Mesenchymal stem cell (in vitro differentiated cells and primary cell): ENCODE data around the gene GOLGA1.
"Not testable (repeated sequence)": the region's sequence is repeated elsewhere in the genome, so short reads cannot be mapped to it uniquely, and the experiment has no call there.

Source experiments
- DNase-seq: peaks from one replicate; pipeline ENCODE4 v3.0.0-alpha.2; 2013
- H2AFZ ChIP-seq: one replicate; pipeline ENCODE4 v1.6.1; 2013; ENCODE audit warnings: low read depth, mild to moderate bottlenecking, control low read depth, inconsistent platforms, low read length, moderate library complexity
- H2AK5ac ChIP-seq: 2 replicates; pipeline ENCODE4 v1.6.1; 2013; ENCODE audit warnings: low read length, moderate library complexity, mild to moderate bottlenecking, inconsistent platforms; ENCODE audit not compliant: severe bottlenecking
- H2BK120ac ChIP-seq: one replicate; pipeline ENCODE4 v1.6.1; 2013; ENCODE audit warnings: low read depth, mild to moderate bottlenecking, inconsistent platforms, low read length, moderate library complexity
- H2BK12ac ChIP-seq, 2 experiments: one replicate each; pipeline ENCODE4 v1.6.1; 2013; ENCODE audit warnings: inconsistent platforms in 2 of 2, low read length in 2 of 2, mild to moderate bottlenecking in 2 of 2, moderate library complexity in 2 of 2, control low read depth in 1 of 2
- H2BK15ac ChIP-seq: one replicate; pipeline ENCODE4 v1.6.1; 2013; ENCODE audit warnings: mild to moderate bottlenecking, low read depth, inconsistent platforms; ENCODE audit not compliant: poor library complexity, severe bottlenecking
- H2BK5ac ChIP-seq: 2 replicates; pipeline ENCODE4 v1.6.1; 2013; ENCODE audit warnings: low read depth, mild to moderate bottlenecking, low read length, control low read depth, inconsistent platforms; ENCODE audit not compliant: poor library complexity, severe bottlenecking
- H3K14ac ChIP-seq, 2 experiments: one replicate each; pipeline ENCODE4 v1.6.1; 2013; ENCODE audit warnings: inconsistent platforms in 2 of 2, low read length in 2 of 2, control low read depth in 1 of 2, mild to moderate bottlenecking in 1 of 2, moderate library complexity in 1 of 2
- H3K18ac ChIP-seq, 2 experiments: one replicate each; pipeline ENCODE4 v1.6.1; 2013; ENCODE audit warnings: inconsistent platforms in 2 of 2, low read length in 2 of 2, control low read depth in 1 of 2, low read depth in 1 of 2, mild to moderate bottlenecking in 1 of 2
- H3K23ac ChIP-seq, 2 experiments: one replicate each; pipeline ENCODE4 v1.6.1; 2013; ENCODE audit warnings: inconsistent platforms in 2 of 2, low read length in 2 of 2, mild to moderate bottlenecking in 2 of 2, moderate library complexity in 2 of 2, control low read depth in 1 of 2
- H3K27ac ChIP-seq: 2 replicates; pipeline ENCODE4 v1.5.1; 2013; ENCODE audit warnings: mild to moderate bottlenecking, moderate library complexity, low read length, control low read depth, inconsistent platforms; ENCODE audit not compliant: poor library complexity, severe bottlenecking
- H3K27me3 ChIP-seq, 2 experiments: 2 replicates each; pipeline versions ENCODE4 v1.6.1 to v1.7.0; 2013; ENCODE audit warnings: low read length in 2 of 2, mild to moderate bottlenecking in 2 of 2, moderate library complexity in 2 of 2, control low read depth in 1 of 2, inconsistent platforms in 1 of 2; ENCODE audit not compliant: control insufficient read depth in 1 of 2, insufficient read depth in 1 of 2
- H3K36me3 ChIP-seq, 2 experiments: 2 replicates each; pipeline versions ENCODE4 v1.6.1 to v1.7.0; 2013; ENCODE audit warnings: low read length in 2 of 2, control low read depth in 1 of 2, inconsistent platforms in 1 of 2, low read depth in 1 of 2, mild to moderate bottlenecking in 1 of 2; ENCODE audit not compliant: insufficient read depth in 2 of 2, control insufficient read depth in 1 of 2
- H3K4ac ChIP-seq, 2 experiments: one replicate each; pipeline ENCODE4 v1.6.1; 2013; ENCODE audit warnings: inconsistent platforms in 2 of 2, low read length in 2 of 2, mild to moderate bottlenecking in 2 of 2, moderate library complexity in 2 of 2, control low read depth in 1 of 2, low read depth in 1 of 2
- H3K4me1 ChIP-seq: 2 replicates; pipeline ENCODE4 v1.6.1; 2013; ENCODE audit warnings: low read depth, low read length, control low read depth; ENCODE audit not compliant: control insufficient read depth, insufficient read depth
- H3K4me2 ChIP-seq: 2 replicates; pipeline ENCODE4 v1.6.1; 2013; ENCODE audit warnings: low read length, mild to moderate bottlenecking, inconsistent platforms; ENCODE audit not compliant: poor library complexity, severe bottlenecking
- H3K4me3 ChIP-seq, 2 experiments: 2 replicates each; pipeline versions ENCODE4 v1.5.1 to v1.7.0; 2013; ENCODE audit warnings: low read length in 2 of 2, mild to moderate bottlenecking in 2 of 2, control low read depth in 1 of 2, low read depth in 1 of 2; ENCODE audit not compliant: insufficient read depth in 1 of 2
- H3K79me1 ChIP-seq: replicated peaks from 2 replicates; pipeline ENCODE4 v1.6.1; 2013; ENCODE audit warnings: mild to moderate bottlenecking, control low read depth, low read length, inconsistent platforms; ENCODE audit not compliant: poor library complexity, severe bottlenecking
- H3K9ac ChIP-seq: 2 replicates; pipeline ENCODE4 v1.7.0; 2013; ENCODE audit warnings: mild to moderate bottlenecking, low read length, moderate library complexity
- H3K9me3 ChIP-seq: 2 replicates; pipeline ENCODE4 v1.7.0; 2013; ENCODE audit warnings: mild to moderate bottlenecking, low read length; ENCODE audit not compliant: control insufficient read depth
- H4K8ac ChIP-seq: one replicate; pipeline ENCODE4 v1.6.1; 2013; ENCODE audit warnings: inconsistent platforms, mild to moderate bottlenecking, low read length, moderate library complexity
- H4K91ac ChIP-seq: one replicate; pipeline ENCODE4 v1.6.1; 2013; ENCODE audit warnings: mild to moderate bottlenecking, low read length, inconsistent platforms
- WGBS: methylation state at CpG from one replicate; pipeline ENCODE4 v1.1.7; 2013; ENCODE audit warnings: mixed read lengths; 5-methylcytosine and 5-hydroxymethylcytosine counted together

Gene GOLGA1

GRCh38 chr9:124960409-124960752, 19.5 kb upstream of the GOLGA1 start:
- Histone ChIP-seq H3K36me3 (no peaks in the 10 kb centered on the region), H3K4ac (no peak overlapping the region), H3K14ac (no peak overlapping the region), H2BK12ac (no peak overlapping the region), H3K9ac (no peak overlapping the region), H2AFZ (no peak overlapping the region), H3K4me2 (no peak overlapping the region), H4K91ac (no peak overlapping the region), H3K4me3 (no peak overlapping the region), H2AK5ac (no peak overlapping the region), H4K8ac (no peak overlapping the region), H3K23ac (no peak overlapping the region), H2BK15ac (no peak overlapping the region), H3K79me1 (no peaks in the 10 kb centered on the region), H2BK5ac (no peak overlapping the region), H3K27ac (no peak overlapping the region), H3K27me3 (no peaks in the 10 kb centered on the region), H3K4me1 (no peaks in the 10 kb centered on the region), H3K9me3 (no peaks in the 10 kb centered on the region), H3K18ac (no peak overlapping the region), H2BK120ac (no peak overlapping the region)
- WGBS = 80% methylated on average over 2 of the region's 2 CpGs
- peak; percentile 52 for DNase-seq

GRCh38 chr9:124959671-124960408, 19.0 kb upstream of the GOLGA1 start:
- not testable (repeated sequence) for DNase-seq, H3K9me3 ChIP-seq, H2BK15ac ChIP-seq, H3K4me3 ChIP-seq, H4K91ac ChIP-seq, H2BK5ac ChIP-seq, H3K23ac ChIP-seq, H3K4me1 ChIP-seq, H3K4me2 ChIP-seq, H3K4ac ChIP-seq, H2AK5ac ChIP-seq, H3K18ac ChIP-seq, H2BK12ac ChIP-seq, H2AFZ ChIP-seq, H2BK120ac ChIP-seq, H3K79me1 ChIP-seq, H3K27me3 ChIP-seq, H3K27ac ChIP-seq, H3K14ac ChIP-seq, H4K8ac ChIP-seq, H3K9ac ChIP-seq, H3K36me3 ChIP-seq
- 97% methylated on average over 5 of the region's 9 CpGs for WGBS

- Histone ChIP-seq H3K9me3 (no peaks in the 10 kb centered on the region), H3K79me1 (no peaks in the 10 kb centered on the region), H3K4me2 (no peak overlapping the region), H3K4ac (no peak overlapping the region), H3K4me3 (no peak overlapping the region), H4K91ac (no peak overlapping the region), H3K23ac (no peak overlapping the region), H3K18ac (no peak overlapping the region), H3K9ac (no peak overlapping the region), H2BK5ac (no peak overlapping the region), H4K8ac (no peak overlapping the region), H2AK5ac (no peak overlapping the region), H3K27me3 (no peaks in the 10 kb centered on the region), H3K4me1 (no peaks in the 10 kb centered on the region), H3K14ac (no peak overlapping the region), H2BK120ac (no peak overlapping the region), H2BK12ac (no peak overlapping the region), H2AFZ (no peak overlapping the region), H3K27ac (no peak overlapping the region), H2BK15ac (no peak overlapping the region), H3K36me3 (peaks cover 0 to 3% of the 10 kb centered on the region in 2 experiments)
- no peak for DNase-seq
- WGBS = 100% methylated on average over 1 of the region's 1 CpG
Measured at GRCh38 chr9:124954255-124954654, 13.4 kb upstream of the GOLGA1 start.

GRCh38 chr9:124950050-124950718, 9.3 kb upstream of the GOLGA1 start:
- H3K14ac ChIP-seq = no peak overlapping the region
- no peak overlapping the region for H2BK15ac ChIP-seq
- no peak overlapping the region for H2BK120ac ChIP-seq
- H3K23ac ChIP-seq = no peak overlapping the region
- H3K18ac ChIP-seq = no peak overlapping the region
- H3K27me3 ChIP-seq = no peaks in the 10 kb centered on the region
- H3K4ac ChIP-seq = no peak overlapping the region
- no peak overlapping the region for H3K27ac ChIP-seq
- H3K79me1 ChIP-seq = no peaks in the 10 kb centered on the region
- no peak overlapping the region for H2BK5ac ChIP-seq
- no peak overlapping the region for H4K91ac ChIP-seq
- no peaks in the 10 kb centered on the region for H3K4me1 ChIP-seq
- no peak overlapping the region for H2AFZ ChIP-seq
- no peak overlapping the region for H4K8ac ChIP-seq
- H2AK5ac ChIP-seq = no peak overlapping the region
- H3K9ac ChIP-seq = no peak overlapping the region
- H3K4me2 ChIP-seq = no peak overlapping the region
- H3K9me3 ChIP-seq = no peaks in the 10 kb centered on the region
- no peak for DNase-seq
- H3K36me3 ChIP-seq = peaks cover 0 to 3% of the 10 kb centered on the region in 2 experiments
- no peak overlapping the region for H3K4me3 ChIP-seq
- H2BK12ac ChIP-seq = no peak overlapping the region
- WGBS = 100% methylated on average over 2 of the region's 3 CpGs
